ENCODE results near the gene DDX5.

Gene DDX5

DNA sequence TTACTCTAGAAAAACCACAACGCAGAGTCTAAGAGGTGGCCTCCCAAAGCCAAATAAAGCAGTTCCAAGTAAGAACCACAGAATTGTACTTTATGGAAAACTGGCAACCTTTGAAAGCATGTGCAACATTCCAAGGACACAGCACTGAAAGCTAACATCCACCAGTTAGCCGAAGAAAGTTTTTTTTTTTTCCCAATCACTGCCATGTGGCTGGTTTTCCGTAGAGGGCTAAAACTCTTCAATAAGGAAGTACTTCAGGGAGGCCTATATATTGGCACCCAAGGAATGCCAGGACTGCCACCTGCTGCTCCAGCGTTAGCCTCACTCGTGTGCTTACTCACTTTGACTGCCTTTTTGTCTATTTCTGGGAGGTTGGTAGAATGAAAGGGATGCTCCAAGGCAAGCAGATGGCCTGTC, 25.9 kb upstream of the DDX5 start:
- Histone ChIP-seq H3K9ac (ENCODE audit: low read depth, low read length) (no peak overlapping the region), H3K4me1 (ENCODE audit: insufficient read depth, low read length) (no peaks in the 10 kb centered on the region), H3K9me3 (ENCODE audit: control insufficient read depth, insufficient read depth, low read length) (no peaks in the 10 kb centered on the region), H3K36me3 (ENCODE audit: insufficient read depth, low read length) (peaks cover 73% of the 10 kb centered on the region)

DNA sequence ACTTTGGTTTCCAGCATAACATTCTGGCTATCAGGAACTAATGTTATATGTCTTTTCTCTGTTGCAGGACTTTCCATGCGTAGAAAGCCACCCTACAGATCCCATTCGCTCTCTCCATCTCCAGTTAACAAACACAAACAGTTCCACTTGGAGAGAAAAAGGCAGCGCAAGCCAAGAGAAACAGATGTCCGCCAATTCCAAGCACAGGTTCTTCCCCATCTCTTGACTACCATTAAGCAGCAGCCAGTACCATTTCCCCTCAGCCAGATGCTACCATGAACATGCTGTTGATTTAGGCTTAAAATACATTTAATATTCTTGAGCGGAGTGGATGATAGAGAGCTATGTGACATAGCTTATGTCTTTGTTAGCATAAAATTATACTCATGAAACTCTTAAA, 23.1 kb upstream of the DDX5 start:
- H3K36me3 ChIP-seq (ENCODE audit: insufficient read depth, low read length): peaks cover 72% of the 10 kb centered on the region
- no peak overlapping the region for H3K9ac ChIP-seq (ENCODE audit: low read depth, low read length)
- no peaks in the 10 kb centered on the region for H3K9me3 ChIP-seq (ENCODE audit: control insufficient read depth, insufficient read depth, low read length)
- H3K4me1 ChIP-seq (ENCODE audit: insufficient read depth, low read length): no peaks in the 10 kb centered on the region

- Histone ChIP-seq H3K36me3 (ENCODE audit: insufficient read depth, low read length) (peaks cover 69% of the 10 kb centered on the region), H3K9me3 (ENCODE audit: control insufficient read depth, insufficient read depth, low read length) (no peaks in the 10 kb centered on the region), H3K9ac (ENCODE audit: low read depth, low read length) (no peak overlapping the region)
These were observed 21.8 kb upstream of the DDX5 start for GRCh38 chr17:64527914-64528313.

GRCh38 chr17:64520359-64520758, 14.3 kb upstream of the DDX5 start:
- Histone ChIP-seq H3K9ac (ENCODE audit: low read depth, low read length) (no peak overlapping the region), H3K9me3 (ENCODE audit: control insufficient read depth, insufficient read depth, low read length) (no peaks in the 10 kb centered on the region), H3K4me1 (ENCODE audit: insufficient read depth, low read length) (no peaks in the 10 kb centered on the region), H3K36me3 (ENCODE audit: insufficient read depth, low read length) (peaks cover 57% of the 10 kb centered on the region)

More at GRCh38 chr17:64527914-64528313, 21.8 kb upstream of the DDX5 start:
- H3K4me1 ChIP-seq (ENCODE audit: insufficient read depth, low read length): no peaks in the 10 kb centered on the region

GRCh38 chr17:64519601-64520000, 13.5 kb upstream of the DDX5 start:
- peaks cover 57% of the 10 kb centered on the region for H3K36me3 ChIP-seq (ENCODE audit: insufficient read depth, low read length)

GRCh38 chr17:64515829-64516228, 9.7 kb upstream of the DDX5 start:
- no peaks in the 10 kb centered on the region for H3K9me3 ChIP-seq (ENCODE audit: control insufficient read depth, insufficient read depth, low read length)
- H3K36me3 ChIP-seq (ENCODE audit: insufficient read depth, low read length): peaks cover 52% of the 10 kb centered on the region
- H3K4me1 ChIP-seq (ENCODE audit: insufficient read depth, low read length): no peaks in the 10 kb centered on the region
- no peak overlapping the region for H3K9ac ChIP-seq (ENCODE audit: low read depth, low read length)

More at GRCh38 chr17:64519601-64520000, 13.5 kb upstream of the DDX5 start:
- Histone ChIP-seq H3K9me3 (ENCODE audit: control insufficient read depth, insufficient read depth, low read length) (no peaks in the 10 kb centered on the region), H3K9ac (ENCODE audit: low read depth, low read length) (no peak overlapping the region), H3K4me1 (ENCODE audit: insufficient read depth, low read length) (no peaks in the 10 kb centered on the region)

- Histone ChIP-seq H3K4me1 (ENCODE audit: insufficient read depth, low read length) (no peaks in the 10 kb centered on the region), H3K9me3 (ENCODE audit: control insufficient read depth, insufficient read depth, low read length) (no peaks in the 10 kb centered on the region), H3K36me3 (ENCODE audit: insufficient read depth, low read length) (peaks cover 52% of the 10 kb centered on the region), H3K9ac (ENCODE audit: low read depth, low read length) (no peak overlapping the region)
These were observed 9.3 kb upstream of the DDX5 start for GRCh38 chr17:64515419-64515818.

GRCh38 chr17:64509179-64509578, 3.1 kb upstream of the DDX5 start:
- H3K9me3 ChIP-seq (ENCODE audit: control insufficient read depth, insufficient read depth, low read length): no peaks in the 10 kb centered on the region
- H3K9ac ChIP-seq (ENCODE audit: low read depth, low read length): no peak overlapping the region
- peaks cover 3% of the 10 kb centered on the region for H3K4me1 ChIP-seq (ENCODE audit: insufficient read depth, low read length)
- H3K36me3 ChIP-seq (ENCODE audit: insufficient read depth, low read length): peaks cover 34% of the 10 kb centered on the region

DNA sequence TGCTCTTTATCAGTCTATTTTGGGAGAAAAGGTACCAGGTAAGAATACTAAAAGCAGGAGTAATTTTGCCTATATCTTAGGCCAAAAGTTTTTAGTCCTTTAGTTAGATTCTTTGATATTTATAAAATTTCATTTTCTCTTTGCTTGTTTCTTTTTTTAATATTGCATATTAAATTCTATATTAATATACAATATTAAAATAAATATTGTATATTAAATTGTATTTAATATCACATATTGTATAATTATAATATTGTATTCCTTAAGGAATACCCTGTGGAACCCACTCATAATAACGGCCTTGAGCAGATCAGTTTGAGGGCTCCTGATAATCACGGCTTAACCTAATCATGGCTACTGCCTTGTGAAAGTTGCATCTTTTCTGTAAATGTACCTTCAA, 2.6 kb upstream of the DDX5 start:
- Histone ChIP-seq H3K36me3 (ENCODE audit: insufficient read depth, low read length) (peaks cover 39% of the 10 kb centered on the region), H3K4me1 (ENCODE audit: insufficient read depth, low read length) (peaks cover 7% of the 10 kb centered on the region), H3K9ac (ENCODE audit: low read depth, low read length) (0 out of 2 replicates have a peak overlapping the region, but pooled peaks have one; percentile 99), H3K9me3 (ENCODE audit: control insufficient read depth, insufficient read depth, low read length) (no peaks in the 10 kb centered on the region)

GRCh38 chr17:64507413-64507782, 1.3 kb upstream of the DDX5 start:
- Histone ChIP-seq H3K36me3 (ENCODE audit: insufficient read depth, low read length) (peaks cover 46% of the 10 kb centered on the region), H3K9me3 (ENCODE audit: control insufficient read depth, insufficient read depth, low read length) (no peaks in the 10 kb centered on the region)

DNA sequence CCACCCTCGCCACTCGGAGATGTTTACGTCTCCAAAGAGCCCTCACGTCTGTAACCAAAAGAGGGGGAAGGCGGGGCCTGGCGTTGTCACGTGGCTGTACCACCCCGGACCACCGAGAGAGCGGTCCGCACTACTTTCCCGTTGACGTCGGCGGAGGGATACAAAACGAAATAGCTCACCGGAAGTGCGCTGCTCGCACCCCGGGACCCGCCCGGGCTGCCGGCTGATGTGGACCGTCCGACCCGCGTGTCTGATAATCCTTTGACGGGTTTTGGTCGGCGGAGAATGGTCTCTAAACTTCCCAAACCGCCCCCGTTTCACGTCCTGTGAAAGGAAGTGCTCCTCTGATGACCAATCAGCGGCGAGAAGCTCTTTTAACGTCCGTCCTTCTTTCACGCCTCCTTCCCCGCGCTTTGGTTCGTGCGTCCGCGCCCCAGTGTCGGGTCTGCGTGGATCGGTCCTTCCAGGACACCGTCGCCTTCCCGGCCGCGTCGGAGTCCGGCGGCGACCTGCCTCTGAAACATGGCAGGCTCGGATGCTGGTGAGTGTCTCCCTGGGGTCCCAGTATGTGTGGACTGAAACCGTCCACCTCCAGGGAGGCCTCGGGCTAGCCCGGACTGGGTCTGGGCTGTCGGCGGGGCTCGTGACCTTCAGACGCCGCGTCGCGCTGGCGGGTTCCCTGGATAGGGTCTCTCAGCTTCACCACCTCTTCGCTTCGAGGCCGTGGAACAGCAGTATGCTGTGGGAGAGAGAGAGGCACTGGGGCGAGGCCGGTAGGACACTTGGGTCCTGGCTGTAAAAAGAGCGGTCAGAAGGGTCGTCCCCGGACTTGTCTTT, 705 bp upstream of the DDX5 start, which contains the start of gene CEP95:
Gene CEP95, plus strand, starts transcription at position 402 of the 837 bp plus-strand sequence. Its CDS starts 121 bp downstream, at position 523.
- Histone ChIP-seq H3K9me3 (ENCODE audit: control insufficient read depth, insufficient read depth, low read length) (no peaks in the 10 kb centered on the region), H3K4me1 (ENCODE audit: insufficient read depth, low read length) (peaks cover 16% of the 10 kb centered on the region), H3K9ac (ENCODE audit: low read depth, low read length) (peak within 1 kb of the TSS; percentile 99), H3K36me3 (ENCODE audit: insufficient read depth, low read length) (peaks cover 48% of the 10 kb centered on the region)

More at GRCh38 chr17:64507413-64507782, 1.3 kb upstream of the DDX5 start:
- H3K4me1 ChIP-seq (ENCODE audit: insufficient read depth, low read length): peaks cover 10% of the 10 kb centered on the region
- H3K9ac ChIP-seq (ENCODE audit: low read depth, low read length): peak overlapping the region; percentile 99

- Histone ChIP-seq H3K9me3 (ENCODE audit: control insufficient read depth, insufficient read depth, low read length) (no peaks in the 10 kb centered on the region), H3K36me3 (ENCODE audit: insufficient read depth, low read length) (peaks cover 53% of the 10 kb centered on the region), H3K9ac (ENCODE audit: low read depth, low read length) (peak overlapping the region; percentile 99), H3K4me1 (ENCODE audit: insufficient read depth, low read length) (peaks cover 28% of the 10 kb centered on the region)
These were observed 519 bp downstream of the DDX5 start for GRCh38 chr17:64505340-64506200.

- Histone ChIP-seq H3K4me1 (ENCODE audit: insufficient read depth, low read length) (peaks cover 31% of the 10 kb centered on the region), H3K36me3 (ENCODE audit: insufficient read depth, low read length) (peaks cover 53% of the 10 kb centered on the region), H3K9ac (ENCODE audit: low read depth, low read length) (peak overlapping the region; percentile 99), H3K9me3 (ENCODE audit: control insufficient read depth, insufficient read depth, low read length) (no peaks in the 10 kb centered on the region)
These were observed 1.2 kb downstream of the DDX5 start for GRCh38 chr17:64504769-64505339.

Measured in ES-I3 (cell line).